Endothelial cell of umbilical vein (primary cell): Measurements from ENCODE around the gene SERPIND1. TPM values are rescaled to one million over a fixed set of nuclear protein-coding genes. Genes with fewer than 3 reads are reported as not detected.

Source experiments
- BruUV-seq: library from RNA; stranded (reverse); fragments of 400-500 nt; replicated peaks from 2 replicates; lab custom pipeline; 2021; lab: Mats Ljungman, UMichigan
- CTCF ChIA-PET: fragments of 300-600, 350-600 bp; sonication (Branson Sonifier 250); formaldehyde crosslinking; loops from one replicate; lab custom pipeline; 2021; ENCODE audit warnings: antibody characterized with exemption, inconsistent platforms; lab: Charles Lee
- POLR2A ChIA-PET: fragments of 300-600, 350-600 bp; sonication (Branson Sonifier 250); formaldehyde crosslinking; loops from one replicate; lab custom pipeline; 2021; ENCODE audit warnings: antibody characterized with exemption, inconsistent platforms; lab: Charles Lee
- DNase-seq: peaks from one replicate; pipeline ENCODE4 v3.0.0-alpha.2; 2011; ENCODE audit warnings: low read depth, low spot score
- FAIRE-seq: peaks from 2 replicates; lab custom pipeline; 2011; peaks lifted over from hg19 to GRCh38; lab: Jason Lieb, UNC
- H2AFZ ChIP-seq: 2 replicates; pipeline ENCODE4 v1.6.0; 2012; ENCODE audit warnings: low read depth, low read length, control low read depth, inconsistent platforms
- H3K27ac ChIP-seq: 2 replicates; pipeline ENCODE4 v1.5.1; 2011; ENCODE audit warnings: low read depth, mild to moderate bottlenecking, control low read depth, low read length, moderate library complexity; ENCODE audit not compliant: insufficient read depth
- H3K27me3 ChIP-seq, 2 experiments: 2 replicates each; pipeline versions ENCODE4 v1.6.0 to v1.6.1; 2011; ENCODE audit warnings: low read length in 2 of 2, mixed read lengths in 1 of 2; ENCODE audit not compliant: control insufficient read depth in 2 of 2, insufficient read depth in 2 of 2
- H3K36me3 ChIP-seq, 2 experiments: 2 replicates in 1 of 2; 3 replicates in 1 of 2; pipeline ENCODE4 v1.5.1; 2011; ENCODE audit warnings: low read length in 2 of 2, mild to moderate bottlenecking in 1 of 2, moderate library complexity in 1 of 2; ENCODE audit not compliant: control insufficient read depth in 2 of 2, insufficient read depth in 2 of 2; ENCODE audit errors: extremely low read depth in 1 of 2
- H3K4me1 ChIP-seq: 3 replicates; pipeline ENCODE4 v1.5.1; 2011; ENCODE audit warnings: mild to moderate bottlenecking, low read length; ENCODE audit not compliant: control insufficient read depth, insufficient read depth; ENCODE audit errors: extremely low read depth
- H3K4me2 ChIP-seq: 2 replicates; pipeline ENCODE4 v1.6.1; 2011; ENCODE audit warnings: low read length, control low read depth, mixed read lengths; ENCODE audit not compliant: insufficient read depth
- H3K4me3 ChIP-seq, 3 experiments: fragments of 200-600 bp in 1 of 3; sonication (generic), shearing (Covaris generic) in 1 of 3; replicated peaks in 1 of 3; 2 replicates each; pipeline ENCODE4 v1.5.1; 2011 to 2016; ENCODE audit warnings: control low read depth in 3 of 3, low read length in 3 of 3, mild to moderate bottlenecking in 2 of 3, inconsistent platforms in 1 of 3, low read depth in 1 of 3, moderate library complexity in 1 of 3; ENCODE audit not compliant: insufficient read depth in 1 of 3
- H3K79me2 ChIP-seq: 2 replicates; pipeline ENCODE4 v1.6.0; 2012; ENCODE audit warnings: low read length, inconsistent platforms; ENCODE audit not compliant: control insufficient read depth, insufficient read depth
- H3K9ac ChIP-seq: replicated peaks from 2 replicates; pipeline ENCODE3; 2011; ENCODE audit warnings: low read length, control low read depth; ENCODE audit not compliant: insufficient read depth; ENCODE audit errors: extremely low read depth
- H3K9me1 ChIP-seq: replicated peaks from 3 replicates; pipeline ENCODE4 v1.6.0; 2011; ENCODE audit warnings: mild to moderate bottlenecking, low read length; ENCODE audit not compliant: control insufficient read depth, insufficient read depth; ENCODE audit errors: extremely low read depth
- H3K9me3 ChIP-seq: replicated peaks from 2 replicates; pipeline ENCODE4 v1.5.1; 2012; ENCODE audit warnings: low read length, inconsistent platforms; ENCODE audit not compliant: control insufficient read depth, insufficient read depth
- H4K20me1 ChIP-seq: replicated peaks from 2 replicates; pipeline ENCODE3; 2011; ENCODE audit warnings: mild to moderate bottlenecking, low read length; ENCODE audit not compliant: control insufficient read depth, insufficient read depth; ENCODE audit errors: extremely low read depth
- EZH2 ChIP-seq: IDR thresholded peaks from 2 replicates; pipeline ENCODE4 v1.6.1; 2012; ENCODE audit warnings: borderline replicate concordance, low read depth, mild to moderate bottlenecking, moderate library complexity, low read length, inconsistent platforms; ENCODE audit not compliant: severe bottlenecking
- FOS ChIP-seq: IDR thresholded peaks from 2 replicates; pipeline ENCODE4 v1.6.1; 2011; ENCODE audit warnings: mild to moderate bottlenecking, low read length, moderate library complexity, borderline replicate concordance; ENCODE audit not compliant: insufficient read depth
- GATA2 ChIP-seq: IDR thresholded peaks from 2 replicates; pipeline ENCODE4 v1.7.0; 2011; ENCODE audit warnings: low read depth, mild to moderate bottlenecking, moderate library complexity, mixed read lengths, low read length; ENCODE audit not compliant: insufficient read length, insufficient read depth
- JUN ChIP-seq: IDR thresholded peaks from 2 replicates; pipeline ENCODE4 v1.6.1; 2011; ENCODE audit warnings: borderline replicate concordance, low read depth; ENCODE audit not compliant: insufficient read length, insufficient read depth
- MAX ChIP-seq: IDR thresholded peaks from 2 replicates; pipeline ENCODE4 v1.6.1; 2011; ENCODE audit not compliant: insufficient read depth, insufficient read length
- MYC ChIP-seq: IDR thresholded peaks from one replicate; pipeline ENCODE4 v1.6.1; 2011; ENCODE audit warnings: mild to moderate bottlenecking, low read depth, low read length
- POLR2A ChIP-seq: IDR thresholded peaks from 2 replicates; pipeline ENCODE4 v1.6.1; 2012; ENCODE audit warnings: low read depth, mild to moderate bottlenecking, control low read depth, low read length
- POLR2AphosphoS5 ChIP-seq: IDR thresholded peaks from 2 replicates; pipeline ENCODE4 v1.6.1; 2012; ENCODE audit warnings: low read depth, mild to moderate bottlenecking, control low read depth, low read length, moderate library complexity; ENCODE audit not compliant: insufficient read depth
- dilution Hi-C: fragments of 300-500 bp; cut with MboI; formaldehyde crosslinking; loops from one replicate; pipeline ENCODE4 v1.15.0; 2019; ENCODE audit warnings: low sequenced_read_pairs; ENCODE audit not compliant: extremely low pct_ligation_motif_present
- intact Hi-C: fragments of 100-400 bp; cut with micrococcal nuclease; formaldehyde crosslinking; loops from one replicate; pipeline ENCODE4 v1.10.0; 2022
- polyA plus RNA-seq, 4 experiments: library from polyadenylated mRNA; depleted of rRNA in 3 of 4; stranded (reverse) in 3 of 4; unstranded in 1 of 4; fragments of >200 nt; gene quantifications; 2 replicates each; pipeline versions ENCODE4 v1.2.1 to v1.2.3, GENCODE V29; 2011 to 2012; ENCODE audit warnings: missing spikeins in 1 of 4
- total RNA-seq: library from RNA; stranded (reverse); gene quantifications from 2 replicates; pipeline ENCODE4 v1.2.3, GENCODE V29; 2021
- TF ChIP-seq, protein P1 (sequence below), 2 donors: IDR thresholded peaks; 1 replicate in 1 of 2; 2 replicates in 1 of 2; pipeline ENCODE4 v1.5.1; 2011; ENCODE audit warnings: low read length in 2 of 2, mild to moderate bottlenecking in 2 of 2, moderate library complexity in 2 of 2, control low read depth in 1 of 2, inconsistent platforms in 1 of 2, low read depth in 1 of 2; ENCODE audit not compliant: insufficient read depth in 1 of 2; ENCODE audit errors: extremely low read depth in 1 of 2

The SERPIND1 gene
- total and polyA plus RNA-seq, 2 donors (not counting 3 experiments of a cell fraction or from before 2014, with no cell fraction given), result 0.94 to 1.8 TPM

GRCh38 chr22:20786048-20786447 is 12.1 kb downstream of the SERPIND1 start:
- dilution Hi-C loops (no loop called here), intact Hi-C loops (no loop called here)

More at GRCh38 chr22:20786048-20786447, 12.1 kb downstream of the SERPIND1 start:
- H3K79me2 ChIP-seq, result no peaks in the 10 kb centered on the region
- no peak overlapping the region for H3K27ac ChIP-seq
- H2AFZ ChIP-seq, result no peak overlapping the region
- no peaks in the 10 kb centered on the region for H3K9me3 ChIP-seq
- no peak overlapping the region for H3K4me3 ChIP-seq
- no TSS peak for BruUV-seq
- no peak overlapping the region for H3K9ac ChIP-seq
- no peaks in the 10 kb centered on the region for H4K20me1 ChIP-seq
- no peak overlapping the region for H3K4me2 ChIP-seq
- no peaks in the 10 kb centered on the region for H3K27me3 ChIP-seq
- DNase-seq (no peak), FAIRE-seq (no peak)
- ChIA-PET CTCF (interaction anchor here (0.5 to 4.4 kb wide), 3 partner anchors 29 to 368 kb away, joined by 3 to 62 read pairs (median 26); no protein-coding TSS in a partner anchor), POLR2A (no interaction called here)
- no peaks in the 10 kb centered on the region for H3K9me1 ChIP-seq
- no peak for TF ChIP-seq MAX
- no peak for TF ChIP-seq POLR2A
- no peak for TF ChIP-seq POLR2AphosphoS5
- no peak for TF ChIP-seq JUN
- TF ChIP-seq EZH2, result no peak
- TF ChIP-seq MYC, result no peak
- TF ChIP-seq, protein P1, sequence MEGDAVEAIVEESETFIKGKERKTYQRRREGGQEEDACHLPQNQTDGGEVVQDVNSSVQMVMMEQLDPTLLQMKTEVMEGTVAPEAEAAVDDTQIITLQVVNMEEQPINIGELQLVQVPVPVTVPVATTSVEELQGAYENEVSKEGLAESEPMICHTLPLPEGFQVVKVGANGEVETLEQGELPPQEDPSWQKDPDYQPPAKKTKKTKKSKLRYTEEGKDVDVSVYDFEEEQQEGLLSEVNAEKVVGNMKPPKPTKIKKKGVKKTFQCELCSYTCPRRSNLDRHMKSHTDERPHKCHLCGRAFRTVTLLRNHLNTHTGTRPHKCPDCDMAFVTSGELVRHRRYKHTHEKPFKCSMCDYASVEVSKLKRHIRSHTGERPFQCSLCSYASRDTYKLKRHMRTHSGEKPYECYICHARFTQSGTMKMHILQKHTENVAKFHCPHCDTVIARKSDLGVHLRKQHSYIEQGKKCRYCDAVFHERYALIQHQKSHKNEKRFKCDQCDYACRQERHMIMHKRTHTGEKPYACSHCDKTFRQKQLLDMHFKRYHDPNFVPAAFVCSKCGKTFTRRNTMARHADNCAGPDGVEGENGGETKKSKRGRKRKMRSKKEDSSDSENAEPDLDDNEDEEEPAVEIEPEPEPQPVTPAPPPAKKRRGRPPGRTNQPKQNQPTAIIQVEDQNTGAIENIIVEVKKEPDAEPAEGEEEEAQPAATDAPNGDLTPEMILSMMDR (IDR thresholded peaks at IDR 0.05; ENCODE audit: extremely low read depth in 1 of 2, insufficient read depth in 1 of 2, low read depth in 1 of 2, low read length in 2 of 2), result no peak
- TF ChIP-seq FOS, result no peak
- TF ChIP-seq GATA2, result no peak
- peaks cover 38% of the 10 kb centered on the region for H3K4me1 ChIP-seq
- H3K36me3 ChIP-seq, result peaks cover 3 to 6% of the 10 kb centered on the region in 2 experiments
